A549 (cell line): Measurements from ENCODE around the gene CCDC57. TPM values are rescaled to one million over a fixed set of nuclear protein-coding genes. Genes with fewer than 3 reads are reported as not detected.

ENCODE experiments used
- ATAC-seq, 2 experiments: fragments of 200-7000 bp in 1 of 2; fragments of >200 bp in 1 of 2; cut with Nextera tagmentation in 1 of 2; cut with Tn5 transposase in 1 of 2; 3 replicates each; pipeline versions ENCODE4 v1.8.0 to v1.9.1; 2018 to 2020; ENCODE audit warnings: mild to moderate bottlenecking in 1 of 2, moderate library complexity in 1 of 2
- CTCF ChIA-PET: fragments of 300-600 bp; sonication (Branson Sonifier 250); formaldehyde crosslinking; extraction: SDS; loops from one replicate; lab custom pipeline; 2021; ENCODE audit warnings: antibody characterized with exemption, inconsistent platforms; lab: Yijun Ruan, JAX
- POLR2A ChIA-PET: fragments of 350-600 bp; formaldehyde crosslinking; extraction: SDS; loops from one replicate; lab custom pipeline; 2021; ENCODE audit warnings: antibody characterized with exemption, inconsistent platforms; lab: Yijun Ruan, JAX
- DNase-seq, 2 experiments: peaks; one replicate each; pipeline versions ENCODE4 v3.0.0 to v3.0.0-alpha.2; 2011 to 2016; ENCODE audit warnings: low read depth in 1 of 2, low spot score in 1 of 2
- FAIRE-seq: peaks from 2 replicates; lab custom pipeline; 2011; peaks lifted over from hg19 to GRCh38; lab: Jason Lieb, UNC
- H3K27ac ChIP-seq, 2 experiments: fragments of >200 bp; sonication (Bioruptor Twin); formaldehyde crosslinking; 3 replicates each; pipeline ENCODE4 v1.5.1; 2016 to 2017
- H3K4me1 ChIP-seq: fragments of >200 bp; sonication (Bioruptor Twin); formaldehyde crosslinking; 3 replicates; pipeline ENCODE4 v1.6.1; 2016
- H3K4me2 ChIP-seq: fragments of >200 bp; sonication (Bioruptor Twin); formaldehyde crosslinking; 3 replicates; pipeline ENCODE4 v1.6.1; 2016
- H3K4me3 ChIP-seq: fragments of >200 bp; sonication (Bioruptor Twin); formaldehyde crosslinking; 3 replicates; pipeline ENCODE4 v1.5.1; 2016
- H3K9me3 ChIP-seq: fragments of >200 bp; sonication (Bioruptor Twin); formaldehyde crosslinking; 3 replicates; pipeline ENCODE4 v1.6.1; 2016
- CBX2 ChIP-seq: fragments of 200-600 bp; sonication (generic); IDR thresholded peaks from 2 replicates; pipeline ENCODE4 v1.6.1; 2016; ENCODE audit warnings: low read depth, mild to moderate bottlenecking, borderline replicate concordance
- FOXS1 ChIP-seq: fragments of 250-450 bp; sonication (Bioruptor Pico); IDR thresholded peaks from 2 replicates; pipeline ENCODE4 v1.5.0; 2020; ENCODE audit warnings: mild to moderate bottlenecking, moderate library complexity
- HOXA7 ChIP-seq: fragments of 250-450 bp; sonication (Bioruptor Pico); IDR thresholded peaks from 2 replicates; pipeline ENCODE4 v1.5.0; 2020; ENCODE audit warnings: mild to moderate bottlenecking, moderate library complexity
- JUN ChIP-seq, 2 experiments: fragments of >200 bp; sonication (Bioruptor Twin); formaldehyde crosslinking; IDR thresholded peaks; 2 replicates in 1 of 2; 3 replicates in 1 of 2; pipeline ENCODE4 v1.6.1; 2016 to 2017
- POLR2AphosphoS2 ChIP-seq: conservative IDR thresholded peaks from 2 replicates; pipeline ENCODE4 v1.6.1; 2012; ENCODE audit warnings: low read length, improper control_type of control experiment, inconsistent platforms
- RAD21 ChIP-seq, 2 experiments: fragments of >200 bp in 1 of 2; sonication (Bioruptor Twin) in 1 of 2; formaldehyde crosslinking in 1 of 2; IDR thresholded peaks in 1 of 2; conservative IDR thresholded peaks in 1 of 2; 2 replicates in 1 of 2; 3 replicates in 1 of 2; pipeline ENCODE4 v1.6.1; 2012 to 2018; ENCODE audit warnings: inconsistent platforms in 1 of 2
- RFX5 ChIP-seq: fragments of 450-650 bp; IDR thresholded peaks from 2 replicates; pipeline ENCODE4 v1.7.1; 2014; ENCODE audit warnings: antibody characterized with exemption, mild to moderate bottlenecking, moderate library complexity
- SMC3 ChIP-seq: fragments of >200 bp; sonication (Bioruptor Twin); formaldehyde crosslinking; IDR thresholded peaks from 3 replicates; pipeline ENCODE4 v1.6.1; 2018; ENCODE audit warnings: inconsistent platforms
- TFCP2L1 ChIP-seq: fragments of 250-450 bp; sonication (Bioruptor Pico); IDR thresholded peaks from 2 replicates; pipeline ENCODE4 v1.5.0; 2021; ENCODE audit warnings: mild to moderate bottlenecking
- ZFP36 ChIP-seq: fragments of 450-650 bp; IDR thresholded peaks from 2 replicates; pipeline ENCODE4 v1.6.1; 2014; ENCODE audit warnings: borderline replicate concordance; ENCODE audit not compliant: partially characterized antibody
- WGBS: methylation state at CpG from one replicate; pipeline ENCODE4 v1.1.6; 2017; ENCODE audit errors: missing lambda C conversion rate; 5-methylcytosine and 5-hydroxymethylcytosine counted together
- polyA plus RNA-seq, 4 experiments: library from polyadenylated mRNA; depleted of rRNA in 3 of 4; stranded (reverse); fragments of >200 nt; fragmentation: RNase III in 1 of 4; extraction: RNeasy Plus Mini Kit Qiagen cat#74134 plus additional on column Dnase treatment in 1 of 4; gene quantifications; 2 replicates in 3 of 4; 3 replicates in 1 of 4; pipeline ENCODE4 v1.2.3, GENCODE V29; 2011 to 2017
- TF ChIP-seq, protein P1 (sequence below): fragments of >200 bp; sonication (Bioruptor Twin); formaldehyde crosslinking; IDR thresholded peaks from 3 replicates; pipeline ENCODE4 v1.5.1; 2016
- TF ChIP-seq, protein P2 (sequence below): fragments of 250-450 bp; sonication (Bioruptor Pico); IDR thresholded peaks from 2 replicates; pipeline ENCODE4 v1.5.0; 2020; ENCODE audit warnings: low read depth, mild to moderate bottlenecking, moderate library complexity
- TF ChIP-seq, protein P3 (sequence below): fragments of 200-600 bp; sonication (generic); IDR thresholded peaks from 2 replicates; pipeline ENCODE4 v1.6.1; 2016; ENCODE audit warnings: antibody characterized with exemption, mild to moderate bottlenecking, moderate library complexity
- TF ChIP-seq, protein P4 (sequence below): fragments of 150-350 bp; IDR thresholded peaks from 2 replicates; pipeline ENCODE4 v1.6.1; 2014; ENCODE audit warnings: low read depth, mild to moderate bottlenecking, low read length
- TF ChIP-seq, protein P5 (sequence below): IDR thresholded peaks from 2 replicates; pipeline ENCODE4 v1.6.1; 2012

The CCDC57 gene
- polyA plus RNA-seq, 2 of the 4 experiments (the other 2 are of a cell fraction), result 18.2 to 18.5 TPM

DNA sequence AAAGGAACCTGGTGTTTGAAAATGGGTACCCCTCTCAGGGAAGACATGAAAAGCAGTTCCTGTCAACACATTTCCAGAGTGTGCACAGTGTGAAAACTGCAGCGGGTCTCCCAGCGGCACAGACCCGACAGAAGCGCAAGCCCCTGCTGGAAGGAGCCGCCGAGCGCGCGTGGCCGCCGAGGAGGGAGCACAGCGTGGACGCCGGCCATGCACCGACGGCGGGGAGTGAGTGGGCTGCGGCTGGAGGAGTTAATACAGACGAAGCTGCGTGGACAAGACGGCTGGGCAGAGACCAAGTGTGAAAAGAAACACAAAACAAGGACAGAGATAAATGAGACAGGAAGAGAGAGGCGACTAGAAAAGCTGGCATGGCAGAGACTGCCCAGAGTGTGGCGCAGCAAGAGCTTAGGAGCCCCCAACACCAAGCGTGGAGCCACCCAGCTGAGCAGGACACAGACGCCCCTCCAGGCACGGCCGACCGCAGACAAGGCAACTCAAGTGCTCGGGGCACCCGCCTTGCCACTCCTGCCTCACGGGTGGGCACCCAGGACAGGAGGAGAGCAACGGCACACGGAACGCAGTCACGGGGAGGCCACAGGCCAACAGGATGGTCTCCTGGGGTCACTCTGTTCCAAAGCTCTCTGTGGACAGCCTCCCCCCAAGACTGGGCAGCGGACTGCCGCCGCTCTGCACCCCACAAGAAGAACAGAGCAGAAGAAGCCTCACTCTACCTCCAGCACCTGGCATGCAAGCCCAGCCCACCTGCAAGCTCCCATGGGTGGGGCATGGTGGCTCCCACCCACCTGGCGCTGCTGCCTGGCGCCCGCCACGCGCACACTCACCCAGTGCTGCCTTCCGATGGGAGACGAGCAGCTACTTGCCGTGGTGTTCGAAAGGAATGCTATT is 32.7 kb upstream of the CCDC57 start:
- no peak for ATAC-seq
- Histone ChIP-seq H3K9me3 (no peaks in the 10 kb centered on the region), H3K27ac (peak overlapping the region; percentile 72 to 85; a peak in 5 of 6 replicates), H3K4me3 (no peak overlapping the region), H3K4me2 (no peak overlapping the region), H3K4me1 (peaks cover 83% of the 10 kb centered on the region)
- CTCF ChIA-PET, result interaction anchor here (0.7 to 17.6 kb wide), 23 partner anchors 10 to 215 kb away, joined by 3 to 289 read pairs (median 5); partner anchors contain the start of genes CCDC57, CD7, RAC3 and SECTM1
- DNase-seq, result no peak
- no peak for FAIRE-seq
- TF ChIP-seq POLR2AphosphoS2 (peak; percentile 47; the same call in 1 of the 2 replicates), TFCP2L1 (CRISPR knock-in tag) (no peak)
- POLR2A ChIA-PET, result interaction anchor here (0.7 to 2.2 kb wide), 4 partner anchors 22 to 43 kb away, joined by 3 to 7 read pairs (median 3); partner anchors contain the start of gene CSNK1D
- 94% methylated on average over 47 of the region's 47 CpGs for WGBS

DNA sequence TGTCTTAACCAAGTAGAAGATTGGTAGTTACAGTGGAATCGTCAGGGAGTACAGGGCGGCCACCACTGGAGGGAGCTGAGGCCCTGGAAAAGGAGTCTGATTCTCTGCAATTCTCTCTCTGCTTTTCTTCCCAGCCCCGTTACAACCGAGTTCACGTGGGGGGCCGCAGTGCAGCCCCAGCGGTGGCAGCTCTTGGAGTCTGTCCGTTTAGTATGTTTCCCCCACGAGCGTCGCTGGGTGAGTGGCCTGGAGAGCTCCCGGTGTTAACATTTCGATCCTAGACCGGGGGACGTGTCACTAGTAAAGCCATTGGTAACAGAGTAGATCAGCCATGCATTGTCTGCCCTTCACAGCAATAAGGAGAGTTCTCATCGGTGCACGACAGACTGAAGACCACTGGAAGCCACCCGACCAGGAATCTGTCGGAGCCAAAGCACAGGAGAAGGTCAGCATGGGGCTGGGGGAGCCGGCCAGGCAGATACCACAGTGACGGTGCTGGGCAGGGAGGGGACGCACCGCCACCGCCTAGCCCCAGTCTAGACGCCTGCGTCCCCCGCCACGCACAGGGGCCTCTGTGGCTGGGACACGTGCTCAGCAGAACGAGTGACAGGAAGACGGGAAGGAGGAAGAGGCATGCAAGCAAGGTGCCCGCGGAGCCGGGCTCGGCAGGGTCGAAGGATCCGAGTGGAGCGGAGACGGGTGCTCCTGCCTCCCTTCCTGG is 31.9 kb upstream of the CCDC57 start:
- ChIA-PET POLR2A (interaction anchor here (0.7 to 1.4 kb wide), 3 partner anchors 28 to 48 kb away, joined by 3 read pairs; no protein-coding TSS in a partner anchor), CTCF (interaction anchor here (0.7 to 17.6 kb wide), 25 partner anchors 9 to 215 kb away, joined by 3 to 289 read pairs (median 4); partner anchors contain the start of genes CCDC57, CD7, CSNK1D and RAC3)
- Histone ChIP-seq H3K4me1 (peaks cover 88% of the 10 kb centered on the region), H3K9me3 (no peaks in the 10 kb centered on the region), H3K4me3 (no peak overlapping the region), H3K4me2 (no peak overlapping the region), H3K27ac (0 out of 6 replicates have a peak overlapping the region, but pooled peaks of 1 of the 2 experiments have one; percentile 1)
- 87% methylated on average over 39 of the region's 39 CpGs for WGBS
- peak in 1 of 2 experiments; percentile 69 for DNase-seq
- no peak for FAIRE-seq
- ATAC-seq, result peak in 1 of 2 experiments; percentile 17; a peak in 3 of 6 replicates
- TF ChIP-seq POLR2AphosphoS2 (peak; percentile 46; the same call in 1 of the 2 replicates), FOXS1 (no peak), SMC3 (peak; percentile 80), CBX2 (no peak), ZFP36 (no peak), RAD21 (conservative IDR thresholded peaks at IDR 0.05 in 1 of 2, IDR thresholded peaks at IDR 0.05 in 1 of 2) (peak; percentile 87 to 89), RFX5 (no peak), JUN (IDR thresholded peaks at IDR 0.05) (0 out of 5 replicates have a peak, but pooled peaks of 1 of the 2 experiments have one; percentile 21), HOXA7 (CRISPR knock-in tag) (no peak)
- TF ChIP-seq, protein P1, sequence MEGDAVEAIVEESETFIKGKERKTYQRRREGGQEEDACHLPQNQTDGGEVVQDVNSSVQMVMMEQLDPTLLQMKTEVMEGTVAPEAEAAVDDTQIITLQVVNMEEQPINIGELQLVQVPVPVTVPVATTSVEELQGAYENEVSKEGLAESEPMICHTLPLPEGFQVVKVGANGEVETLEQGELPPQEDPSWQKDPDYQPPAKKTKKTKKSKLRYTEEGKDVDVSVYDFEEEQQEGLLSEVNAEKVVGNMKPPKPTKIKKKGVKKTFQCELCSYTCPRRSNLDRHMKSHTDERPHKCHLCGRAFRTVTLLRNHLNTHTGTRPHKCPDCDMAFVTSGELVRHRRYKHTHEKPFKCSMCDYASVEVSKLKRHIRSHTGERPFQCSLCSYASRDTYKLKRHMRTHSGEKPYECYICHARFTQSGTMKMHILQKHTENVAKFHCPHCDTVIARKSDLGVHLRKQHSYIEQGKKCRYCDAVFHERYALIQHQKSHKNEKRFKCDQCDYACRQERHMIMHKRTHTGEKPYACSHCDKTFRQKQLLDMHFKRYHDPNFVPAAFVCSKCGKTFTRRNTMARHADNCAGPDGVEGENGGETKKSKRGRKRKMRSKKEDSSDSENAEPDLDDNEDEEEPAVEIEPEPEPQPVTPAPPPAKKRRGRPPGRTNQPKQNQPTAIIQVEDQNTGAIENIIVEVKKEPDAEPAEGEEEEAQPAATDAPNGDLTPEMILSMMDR, result peak; percentile 81
- TF ChIP-seq, protein P2, sequence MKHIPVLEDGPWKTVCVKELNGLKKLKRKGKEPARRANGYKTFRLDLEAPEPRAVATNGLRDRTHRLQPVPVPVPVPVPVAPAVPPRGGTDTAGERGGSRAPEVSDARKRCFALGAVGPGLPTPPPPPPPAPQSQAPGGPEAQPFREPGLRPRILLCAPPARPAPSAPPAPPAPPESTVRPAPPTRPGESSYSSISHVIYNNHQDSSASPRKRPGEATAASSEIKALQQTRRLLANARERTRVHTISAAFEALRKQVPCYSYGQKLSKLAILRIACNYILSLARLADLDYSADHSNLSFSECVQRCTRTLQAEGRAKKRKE, result no peak
- TF ChIP-seq, protein P3, sequence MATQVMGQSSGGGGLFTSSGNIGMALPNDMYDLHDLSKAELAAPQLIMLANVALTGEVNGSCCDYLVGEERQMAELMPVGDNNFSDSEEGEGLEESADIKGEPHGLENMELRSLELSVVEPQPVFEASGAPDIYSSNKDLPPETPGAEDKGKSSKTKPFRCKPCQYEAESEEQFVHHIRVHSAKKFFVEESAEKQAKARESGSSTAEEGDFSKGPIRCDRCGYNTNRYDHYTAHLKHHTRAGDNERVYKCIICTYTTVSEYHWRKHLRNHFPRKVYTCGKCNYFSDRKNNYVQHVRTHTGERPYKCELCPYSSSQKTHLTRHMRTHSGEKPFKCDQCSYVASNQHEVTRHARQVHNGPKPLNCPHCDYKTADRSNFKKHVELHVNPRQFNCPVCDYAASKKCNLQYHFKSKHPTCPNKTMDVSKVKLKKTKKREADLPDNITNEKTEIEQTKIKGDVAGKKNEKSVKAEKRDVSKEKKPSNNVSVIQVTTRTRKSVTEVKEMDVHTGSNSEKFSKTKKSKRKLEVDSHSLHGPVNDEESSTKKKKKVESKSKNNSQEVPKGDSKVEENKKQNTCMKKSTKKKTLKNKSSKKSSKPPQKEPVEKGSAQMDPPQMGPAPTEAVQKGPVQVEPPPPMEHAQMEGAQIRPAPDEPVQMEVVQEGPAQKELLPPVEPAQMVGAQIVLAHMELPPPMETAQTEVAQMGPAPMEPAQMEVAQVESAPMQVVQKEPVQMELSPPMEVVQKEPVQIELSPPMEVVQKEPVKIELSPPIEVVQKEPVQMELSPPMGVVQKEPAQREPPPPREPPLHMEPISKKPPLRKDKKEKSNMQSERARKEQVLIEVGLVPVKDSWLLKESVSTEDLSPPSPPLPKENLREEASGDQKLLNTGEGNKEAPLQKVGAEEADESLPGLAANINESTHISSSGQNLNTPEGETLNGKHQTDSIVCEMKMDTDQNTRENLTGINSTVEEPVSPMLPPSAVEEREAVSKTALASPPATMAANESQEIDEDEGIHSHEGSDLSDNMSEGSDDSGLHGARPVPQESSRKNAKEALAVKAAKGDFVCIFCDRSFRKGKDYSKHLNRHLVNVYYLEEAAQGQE, result no peak
- TF ChIP-seq, protein P4, sequence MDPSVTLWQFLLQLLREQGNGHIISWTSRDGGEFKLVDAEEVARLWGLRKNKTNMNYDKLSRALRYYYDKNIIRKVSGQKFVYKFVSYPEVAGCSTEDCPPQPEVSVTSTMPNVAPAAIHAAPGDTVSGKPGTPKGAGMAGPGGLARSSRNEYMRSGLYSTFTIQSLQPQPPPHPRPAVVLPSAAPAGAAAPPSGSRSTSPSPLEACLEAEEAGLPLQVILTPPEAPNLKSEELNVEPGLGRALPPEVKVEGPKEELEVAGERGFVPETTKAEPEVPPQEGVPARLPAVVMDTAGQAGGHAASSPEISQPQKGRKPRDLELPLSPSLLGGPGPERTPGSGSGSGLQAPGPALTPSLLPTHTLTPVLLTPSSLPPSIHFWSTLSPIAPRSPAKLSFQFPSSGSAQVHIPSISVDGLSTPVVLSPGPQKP, result no peak
- TF ChIP-seq, protein P5, sequence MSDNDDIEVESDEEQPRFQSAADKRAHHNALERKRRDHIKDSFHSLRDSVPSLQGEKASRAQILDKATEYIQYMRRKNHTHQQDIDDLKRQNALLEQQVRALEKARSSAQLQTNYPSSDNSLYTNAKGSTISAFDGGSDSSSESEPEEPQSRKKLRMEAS, result peak; percentile 28; the same call in 1 of the 2 replicates
